HepG2 (cell line): ENCODE results near the gene NR2F1.

Experiments
- CTCF ChIP-seq: sonication (generic); formaldehyde crosslinking; IDR thresholded peaks from 2 replicates; pipeline ENCODE4 v1.5.0; 2020; ENCODE audit warnings: mild to moderate bottlenecking, missing genetic modification reagents, moderate library complexity
- HMG20B ChIP-seq: conservative IDR thresholded peaks from 2 replicates; pipeline ENCODE4 v1.6.1; 2016; ENCODE audit warnings: missing genetic modification reagents, missing compliant biosample characterization
- MAZ ChIP-seq, 2 experiments: sonication (generic) in 1 of 2; formaldehyde crosslinking in 1 of 2; IDR thresholded peaks; 2 replicates each; pipeline versions ENCODE4 v1.5.0 to v1.6.1; 2012 to 2020; ENCODE audit warnings: low read depth in 2 of 2, mild to moderate bottlenecking in 2 of 2, borderline replicate concordance in 1 of 2, improper control_type of control experiment in 1 of 2, low read length in 1 of 2, missing genetic modification reagents in 1 of 2, moderate library complexity in 1 of 2
- SRSF4 ChIP-seq: fragments of 200-400 bp; formaldehyde crosslinking; IDR thresholded peaks from one replicate; pipeline ENCODE4 v1.6.1; 2018; ENCODE audit warnings: mild to moderate bottlenecking, low read depth, low read length, moderate library complexity; ENCODE audit not compliant: poor library complexity, severe bottlenecking
- SUZ12 ChIP-seq: fragments of 150-350 bp; IDR thresholded peaks from 2 replicates; pipeline ENCODE4 v1.6.1; 2014; ENCODE audit warnings: low read depth, low read length
- TF ChIP-seq, protein P1 (sequence below): sonication (generic); formaldehyde crosslinking; IDR thresholded peaks from 2 replicates; pipeline ENCODE4 v1.4.0; 2020; ENCODE audit warnings: mild to moderate bottlenecking, missing genetic modification reagents

DNA sequence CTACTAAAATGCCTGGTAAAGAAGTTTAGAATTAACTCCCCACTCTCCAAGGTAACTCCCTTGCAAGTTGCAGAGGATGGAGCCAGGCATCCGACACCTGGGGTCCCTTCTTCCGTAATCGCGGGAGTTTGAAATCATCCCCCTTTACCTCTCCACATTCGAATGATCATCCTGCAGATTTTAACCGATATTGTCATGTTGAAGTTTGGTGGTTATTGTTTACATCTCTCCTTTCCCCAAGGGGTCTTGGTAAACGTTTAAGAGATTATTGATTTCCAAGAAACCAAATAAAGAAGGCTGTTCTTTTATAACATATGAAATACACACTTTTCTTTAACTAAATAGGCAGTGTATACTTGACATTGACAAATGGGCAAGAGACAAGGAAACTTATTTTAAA, 26.7 kb downstream of the NR2F1 start:
- TF ChIP-seq CTCF (CRISPR knock-in tag): no peak
- TF ChIP-seq SRSF4: no peak
- TF ChIP-seq SUZ12: no peak
- TF ChIP-seq HMG20B: no peak
- TF ChIP-seq, protein P1, sequence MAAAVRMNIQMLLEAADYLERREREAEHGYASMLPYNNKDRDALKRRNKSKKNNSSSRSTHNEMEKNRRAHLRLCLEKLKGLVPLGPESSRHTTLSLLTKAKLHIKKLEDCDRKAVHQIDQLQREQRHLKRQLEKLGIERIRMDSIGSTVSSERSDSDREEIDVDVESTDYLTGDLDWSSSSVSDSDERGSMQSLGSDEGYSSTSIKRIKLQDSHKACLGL (CRISPR knock-in tag): no peak
- TF ChIP-seq MAZ (IDR thresholded peaks at IDR 0.05; ENCODE audit: borderline replicate concordance, low read depth, low read length): no peak
- no peak for TF ChIP-seq MAZ (CRISPR knock-in tag; IDR thresholded peaks at IDR 0.05; ENCODE audit: low read depth)
